ENCODE measurements around the gene TMEM141.
A peak's percentile ranks its signal among the peaks of the same experiment; 100 is the strongest.
"Not testable (repeated sequence)": the region's sequence is repeated elsewhere in the genome, so short reads cannot be mapped to it uniquely, and the experiment has no call there.

- TF ChIP-seq POLR2A (IDR thresholded peaks at IDR 0.05): not testable (repeated sequence)
- TF ChIP-seq CTCF (IDR thresholded peaks at IDR 0.05): peak in 3 of 4 donors; percentile 39 to 48 (median 46)
Measured at GRCh38 chr9:136760834-136761544, 30.2 kb upstream of the TMEM141 start.
